ACHN (cell line): ENCODE data around the gene PPP1R15B.

Source experiments
- DNase-seq: peaks from one replicate; pipeline ENCODE4 v3.0.0-alpha.2; 2015
- in situ Hi-C: cut with HindIII; loops from 2 replicates; pipeline ENCODE4 v1.10.0; 2017; ENCODE audit warnings: low sequenced_read_pairs, low pct_ligation_motif_present, low pct_unique_long_range_greater_than_20kb

Gene PPP1R15B

DNA sequence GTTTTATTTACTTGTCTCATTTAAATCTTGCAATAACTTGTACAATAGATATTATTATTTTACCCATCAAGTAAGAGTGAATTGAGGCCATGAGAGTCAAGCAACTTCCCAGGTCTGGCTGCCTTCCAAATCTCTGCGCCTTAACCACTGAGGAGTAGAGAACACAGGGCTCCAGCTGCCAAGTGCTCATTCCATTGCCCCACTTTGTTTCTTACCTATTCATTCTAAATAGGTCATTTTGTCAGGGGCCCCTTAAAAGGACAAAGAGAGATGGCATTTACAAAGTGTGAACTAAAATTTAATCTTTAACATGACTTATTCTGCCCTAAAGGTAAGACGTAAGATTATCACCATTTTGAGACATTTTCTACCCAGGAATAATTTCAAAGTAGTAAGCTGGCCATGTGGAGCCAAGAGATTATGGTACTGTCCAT is 3.5 kb downstream of the PPP1R15B start:
- in situ Hi-C loops: no loop called here
- DNase-seq: peak; percentile 81

DNA sequence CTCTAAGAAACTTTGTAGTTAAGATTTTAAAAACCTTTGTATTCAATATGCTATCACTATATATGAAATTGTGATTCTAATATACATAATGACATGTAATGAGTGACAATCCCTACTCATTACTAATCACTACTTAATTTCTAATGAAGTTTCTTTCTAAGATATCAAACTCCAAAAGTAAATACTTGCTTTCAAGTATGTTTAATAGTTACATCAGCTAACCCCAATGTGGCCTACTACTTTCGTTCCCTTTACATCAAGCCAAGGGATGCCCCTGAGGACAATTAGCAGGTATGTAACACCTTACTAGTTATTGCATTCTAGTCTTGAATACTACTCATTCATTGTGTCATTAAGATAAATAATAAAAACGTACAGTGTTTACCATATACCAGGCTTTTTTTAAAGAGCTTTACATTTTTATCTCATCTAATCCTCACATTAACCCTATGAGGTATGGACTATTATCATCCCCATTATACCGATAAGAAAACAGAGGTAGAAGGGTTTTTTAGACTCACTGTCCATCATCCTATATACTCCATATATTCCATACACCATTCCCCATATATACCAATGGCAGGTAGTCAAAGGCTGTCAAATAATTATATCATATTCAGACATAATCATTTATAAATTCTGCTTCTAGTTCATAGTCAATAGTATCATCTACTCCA is 4.2 kb downstream of the PPP1R15B start:
- DNase-seq: no peak
- in situ Hi-C loops: no loop called here

DNA sequence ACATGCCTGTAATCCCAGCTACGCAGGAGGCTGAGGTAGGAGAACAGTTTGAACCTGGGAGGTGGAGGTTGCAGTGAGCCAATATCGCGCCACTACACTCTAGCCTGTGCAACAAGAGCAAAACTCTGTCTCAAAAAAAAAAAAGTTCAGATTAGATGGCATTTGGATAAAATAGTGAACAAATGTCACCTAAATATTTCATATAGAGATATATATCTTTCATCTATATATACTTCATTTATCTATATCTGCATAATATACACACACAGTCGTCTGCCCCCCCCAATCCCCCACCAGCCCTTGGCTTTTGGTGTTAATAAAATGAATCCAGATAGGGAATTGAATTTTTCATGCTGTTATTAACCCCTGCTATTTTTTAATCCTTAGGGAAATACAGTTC is 5.0 kb downstream of the PPP1R15B start:
- no peak for DNase-seq
- in situ Hi-C loops: no loop called here

DNA sequence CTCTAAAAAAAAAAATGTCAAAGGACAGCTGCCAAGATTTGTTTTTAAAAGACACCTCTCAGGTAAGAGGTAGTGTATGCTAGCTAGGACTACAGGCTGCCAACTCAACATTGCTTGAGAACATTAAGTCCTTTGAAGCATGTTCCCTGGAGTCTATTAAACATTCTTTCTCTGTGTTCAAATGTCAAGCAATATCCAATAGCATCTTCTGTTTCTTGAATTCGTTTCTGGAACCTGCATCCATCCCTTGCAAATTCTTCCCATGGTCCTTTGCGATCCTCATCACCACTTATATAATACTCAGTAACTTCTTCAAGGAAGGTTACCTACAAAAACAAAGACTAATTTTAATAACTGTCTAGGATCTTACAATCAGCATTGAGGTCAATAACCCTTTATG is 5.6 kb downstream of the PPP1R15B start:
- DNase-seq: no peak
- in situ Hi-C loops: no loop called here

DNA sequence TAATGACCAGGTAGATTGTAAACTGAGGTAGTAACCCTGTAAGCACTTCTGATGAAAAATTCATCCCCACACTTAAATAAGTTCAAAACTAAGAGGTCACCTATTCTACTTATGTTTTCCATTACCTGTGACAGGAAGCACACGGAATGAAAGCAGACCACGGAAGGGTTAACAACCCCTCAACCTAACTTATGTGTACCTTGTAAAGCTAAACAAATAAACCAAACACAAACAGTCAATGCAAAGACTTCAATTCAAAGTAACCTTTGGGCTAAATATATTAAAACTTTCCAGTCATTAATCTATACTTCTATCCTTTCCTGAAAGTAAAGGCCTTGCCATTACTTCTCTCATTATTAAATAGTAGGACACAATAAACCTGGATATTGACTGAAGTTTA is 7.0 kb downstream of the PPP1R15B start:
- in situ Hi-C loops: no loop called here
- no peak for DNase-seq

DNA sequence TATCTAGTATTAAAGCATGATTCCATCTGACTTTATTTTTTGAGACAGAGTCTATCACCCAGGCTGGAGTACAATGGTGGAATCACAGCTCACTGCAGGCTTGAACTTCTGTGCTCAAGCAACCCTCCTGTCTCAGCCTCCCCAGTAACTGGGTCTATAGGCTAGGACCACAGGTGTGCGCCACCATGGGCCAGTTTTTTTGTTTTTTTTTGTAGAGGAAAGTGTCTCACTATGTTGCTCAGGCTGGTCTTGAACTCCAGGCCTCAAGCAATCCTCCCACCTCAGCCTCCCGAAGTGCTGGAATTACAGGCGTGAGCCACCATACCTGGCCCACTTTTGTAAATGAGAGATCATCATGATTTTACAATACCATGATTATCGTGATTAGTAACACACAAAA is 9.2 kb downstream of the PPP1R15B start:
- no peak for DNase-seq
- in situ Hi-C loops: no loop called here

DNA sequence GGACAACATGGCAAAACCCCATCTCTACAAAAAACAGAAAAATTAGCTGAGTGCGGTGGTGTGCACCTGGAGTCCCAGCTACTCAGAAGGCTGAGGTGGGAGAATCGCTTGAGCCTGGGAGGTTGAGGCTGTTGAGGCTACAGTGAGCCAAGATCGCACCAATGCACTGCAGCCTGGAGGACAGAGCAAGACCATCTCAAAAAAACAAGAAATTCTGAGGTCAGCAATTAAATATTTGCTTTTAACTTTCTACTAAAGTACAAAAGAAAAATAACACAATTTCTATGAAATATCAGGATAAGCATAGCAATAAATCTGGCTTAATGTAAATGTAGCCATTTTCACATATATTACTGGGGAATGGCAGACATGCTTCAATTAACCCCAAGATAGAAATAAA is 9.9 kb downstream of the PPP1R15B start:
- DNase-seq: no peak
- in situ Hi-C loops: no loop called here

DNA sequence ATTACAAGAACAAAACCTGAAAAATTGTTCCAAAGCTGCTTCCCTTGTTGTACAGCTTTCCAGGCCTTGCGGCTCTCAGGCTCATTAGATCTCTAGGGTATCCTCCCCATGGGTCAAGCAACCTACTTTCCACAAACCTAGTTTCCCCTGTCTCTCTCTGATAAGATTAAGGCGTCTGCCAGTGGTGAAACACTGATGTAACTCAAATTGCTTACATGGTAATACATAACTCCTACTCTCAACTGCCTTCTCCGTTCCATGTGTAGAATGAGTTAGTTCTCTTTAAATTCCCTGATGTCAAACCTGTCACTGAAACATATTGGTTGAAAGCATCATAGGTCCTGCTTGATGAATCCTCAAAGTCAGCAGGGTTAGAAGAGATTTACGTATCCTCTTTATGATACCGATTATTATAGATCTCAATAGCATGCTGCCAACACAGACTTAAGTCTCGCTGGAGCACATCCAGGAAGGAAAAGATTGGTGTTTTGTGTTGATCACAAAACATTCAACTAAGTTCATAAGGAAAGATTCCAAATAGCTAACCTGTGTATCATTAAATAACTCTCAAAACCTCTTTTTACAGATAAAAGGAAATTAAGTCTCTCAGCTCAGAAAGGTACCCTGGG is 10.6 kb downstream of the PPP1R15B start:
- in situ Hi-C loops: no loop called here
- DNase-seq: no peak

DNA sequence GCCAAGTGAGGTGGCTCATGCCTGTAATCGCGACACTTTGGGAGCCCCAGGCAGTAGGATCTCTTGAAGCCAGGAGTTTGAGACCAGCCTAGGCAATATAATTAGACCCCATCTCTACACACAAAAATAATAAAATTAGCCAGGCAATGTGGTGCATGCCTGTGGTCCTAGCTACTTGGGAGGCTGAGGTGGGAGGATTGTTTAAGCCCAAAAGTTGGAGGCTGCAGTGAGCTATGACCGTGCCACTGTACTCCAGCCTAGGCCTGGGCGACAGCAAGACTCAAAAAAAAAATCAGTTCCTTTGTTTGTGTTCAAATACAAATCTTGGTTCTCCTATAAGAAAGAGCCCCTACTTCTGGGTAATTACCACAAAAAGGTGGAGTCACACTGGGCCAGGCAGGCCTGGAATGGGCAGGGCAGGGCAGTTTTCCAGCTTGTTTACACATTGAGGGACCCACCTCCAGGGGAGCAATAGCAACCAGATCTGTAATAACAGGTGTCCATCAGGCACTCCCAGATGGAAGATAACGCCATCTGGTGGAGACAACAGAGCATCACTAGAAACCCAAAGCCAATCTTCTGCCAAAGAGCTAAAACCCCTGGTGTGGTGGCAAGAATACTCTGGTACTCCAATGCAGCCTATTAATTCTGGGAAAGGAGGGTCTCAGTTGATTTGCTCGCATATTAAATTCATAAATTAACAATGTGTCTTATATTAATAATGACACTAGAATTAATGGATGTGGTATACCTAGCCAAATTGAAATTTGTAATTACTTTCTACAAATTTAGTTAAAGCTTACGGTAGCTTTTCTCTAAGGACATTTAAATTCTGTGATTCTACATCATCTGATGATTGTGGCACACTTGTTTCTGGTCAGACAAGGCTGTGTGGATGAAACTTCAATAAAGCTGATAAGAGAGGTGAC is 13.2 kb downstream of the PPP1R15B start:
- peak; percentile 93 for DNase-seq
- in situ Hi-C loops: no loop called here

DNA sequence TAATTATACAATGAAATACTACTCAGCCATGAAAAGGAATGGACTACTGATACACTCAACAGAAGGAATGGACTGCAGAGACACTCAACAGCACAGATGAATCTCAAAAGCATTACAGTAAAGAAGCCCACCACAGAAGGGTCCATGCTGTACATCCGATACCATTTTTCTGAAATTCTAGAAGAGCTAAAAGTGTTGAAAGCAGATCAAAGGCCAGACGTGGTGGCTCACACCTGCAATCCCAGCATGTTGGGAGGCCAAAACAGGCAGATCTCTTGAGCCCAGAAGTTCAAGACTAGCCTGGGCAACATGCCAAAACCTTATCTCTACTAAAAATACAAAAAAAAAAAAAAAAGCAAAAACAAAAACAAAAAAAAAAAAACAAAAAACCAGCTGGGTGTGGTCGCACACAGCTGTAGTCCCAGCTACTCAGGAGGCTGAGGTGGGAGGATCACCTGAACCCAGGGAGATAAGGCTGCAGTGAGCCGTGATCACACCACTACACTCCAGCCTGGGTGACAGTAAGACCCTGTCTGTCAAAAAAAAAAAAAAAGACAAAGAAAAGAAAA is 15.5 kb downstream of the PPP1R15B start:
- DNase-seq: no peak
- in situ Hi-C loops: no loop called here

DNA sequence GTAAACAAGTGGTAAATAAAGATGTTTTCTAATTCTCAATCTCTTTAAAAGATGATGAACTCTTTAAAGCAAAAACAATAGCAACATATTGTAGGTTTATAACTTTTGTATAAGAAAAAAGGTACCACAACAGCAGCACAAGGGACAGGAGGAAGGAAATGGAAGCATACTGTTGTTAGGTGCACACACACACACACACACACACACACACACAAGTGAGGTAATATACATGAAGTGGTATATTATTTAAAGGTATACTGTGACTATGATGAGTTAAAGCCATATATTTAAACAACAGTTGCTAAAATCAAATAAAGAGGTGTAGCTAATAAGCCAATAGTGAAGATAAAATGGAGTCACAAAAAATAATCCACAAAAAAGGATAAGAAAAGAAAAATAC is 20.0 kb downstream of the PPP1R15B start:
- no peak for DNase-seq
- in situ Hi-C loops: no loop called here

DNA sequence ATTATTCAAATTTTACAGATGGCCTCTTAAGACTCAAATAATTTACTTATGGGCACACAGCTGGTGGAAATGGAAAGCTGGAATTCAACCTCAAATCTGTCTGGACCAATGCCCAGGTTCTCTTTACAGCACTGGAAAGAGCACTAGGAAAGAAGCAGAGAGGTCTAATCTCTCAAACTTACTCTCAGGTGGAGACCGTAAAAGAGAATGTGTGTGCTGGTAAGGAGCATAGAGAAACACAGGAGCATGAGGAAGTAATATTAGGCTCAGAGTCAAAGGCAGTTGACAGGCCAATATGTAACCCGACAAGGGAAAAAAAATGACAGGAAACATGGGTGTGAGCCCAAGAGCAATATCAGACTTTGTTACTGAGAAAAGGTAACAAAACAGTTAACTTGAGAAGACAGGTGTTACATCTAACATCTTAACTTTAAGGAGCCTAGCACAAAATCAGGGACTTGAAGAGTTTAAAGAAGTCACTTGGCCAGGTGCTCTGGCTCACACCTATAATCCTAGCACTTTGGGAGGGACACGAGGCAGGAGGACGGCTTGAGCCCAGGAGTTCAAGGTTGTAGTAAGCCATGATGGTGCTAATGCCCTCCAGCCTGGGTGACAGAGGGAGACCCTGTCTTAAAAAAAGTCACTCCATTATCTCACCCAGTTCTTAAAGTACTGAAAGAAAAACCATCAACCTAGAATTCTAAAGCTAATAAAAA is 20.7 kb downstream of the PPP1R15B start:
- in situ Hi-C loops: no loop called here
- DNase-seq: no peak

DNA sequence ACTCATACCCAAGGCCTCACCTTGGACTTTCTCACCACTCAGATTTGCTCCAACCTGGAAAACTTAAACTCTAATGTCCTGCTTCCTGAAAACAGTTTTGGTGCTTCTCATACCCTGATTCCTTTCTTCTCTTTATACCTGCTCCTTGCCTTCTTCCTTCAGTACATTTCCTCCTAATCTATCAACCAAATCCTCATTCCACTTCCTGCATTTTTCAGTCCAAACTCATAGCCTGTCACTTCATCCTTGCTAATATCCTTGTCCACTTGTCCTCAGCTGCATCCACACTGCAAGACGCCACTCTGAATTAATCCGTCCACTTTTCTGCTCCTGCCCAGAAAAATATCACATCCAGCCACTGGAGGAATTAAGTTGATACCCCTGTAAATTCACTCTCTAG is 25.9 kb downstream of the PPP1R15B start:
- no peak for DNase-seq
- in situ Hi-C loops: no loop called here

DNA sequence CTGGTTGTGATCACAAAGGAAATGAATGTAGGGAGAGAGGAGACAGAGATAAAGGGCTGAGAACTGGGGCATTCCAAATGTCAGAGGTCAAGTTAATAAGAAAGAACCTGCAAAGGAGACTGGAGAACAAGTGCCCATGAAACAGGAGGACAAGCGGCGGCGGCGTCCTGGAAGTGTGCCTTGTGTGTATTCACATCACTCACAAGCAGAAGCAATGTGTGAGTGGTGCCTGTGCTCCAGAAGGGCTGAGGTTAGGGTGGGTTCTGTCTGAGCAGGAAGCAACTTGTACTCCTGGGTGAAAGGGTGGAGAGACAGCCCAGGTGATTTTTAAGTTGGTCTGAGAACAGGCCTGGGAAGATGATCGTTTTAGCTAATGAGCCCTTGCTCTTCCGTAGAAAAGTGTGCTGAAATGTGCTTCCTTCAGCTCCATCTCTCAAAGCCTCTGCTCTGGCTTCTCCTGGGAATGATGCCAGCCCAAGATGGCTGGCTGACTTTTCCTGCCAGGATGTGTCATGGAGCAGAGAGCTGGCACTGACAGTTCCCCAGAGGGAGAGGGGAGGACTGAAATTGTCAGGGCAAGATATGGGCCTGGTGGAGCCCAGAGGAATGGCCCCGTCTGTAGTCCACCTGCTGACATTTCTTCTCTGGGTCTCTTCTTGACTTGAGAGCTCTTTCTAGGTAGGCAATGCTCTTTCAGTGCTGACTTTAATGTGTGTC is 26.8 kb downstream of the PPP1R15B start:
- in situ Hi-C loops: no loop called here
- peak; percentile 77 for DNase-seq

DNA sequence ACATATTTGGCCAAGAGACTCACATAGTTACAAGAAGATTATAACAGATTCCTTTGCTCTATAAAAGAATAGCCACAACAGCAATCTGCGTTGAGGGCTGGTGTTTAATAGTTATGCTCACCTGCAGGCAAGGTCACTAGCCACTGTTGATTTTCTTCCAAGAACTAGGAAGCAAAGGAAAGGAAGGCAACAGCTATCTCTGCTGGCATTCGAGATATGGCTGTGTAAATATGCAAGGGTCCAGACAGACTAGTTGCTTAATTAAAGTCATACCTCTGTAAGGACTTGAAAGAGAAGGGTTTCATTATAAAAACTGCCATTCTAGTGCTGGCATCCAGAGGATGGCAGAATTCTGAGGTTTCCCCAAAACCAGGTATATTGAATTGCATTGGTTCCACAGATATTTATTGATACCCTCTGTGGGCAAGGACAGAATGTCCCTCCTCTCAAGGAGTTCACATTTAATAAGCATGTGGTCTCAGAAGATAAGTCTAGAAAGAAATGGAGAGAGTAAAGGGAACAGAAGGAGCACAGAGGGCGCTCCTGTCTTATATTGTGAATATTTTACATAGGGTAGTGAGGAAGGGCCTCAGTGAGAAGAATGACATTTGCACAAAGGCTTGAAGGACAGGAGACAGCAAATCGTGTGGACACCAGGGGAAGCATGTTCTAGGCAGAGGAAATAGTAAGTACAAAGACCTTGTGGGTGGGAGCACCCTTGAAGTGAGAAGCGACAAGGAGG is 28.3 kb downstream of the PPP1R15B start:
- in situ Hi-C loops: no loop called here
- no peak for DNase-seq

DNA sequence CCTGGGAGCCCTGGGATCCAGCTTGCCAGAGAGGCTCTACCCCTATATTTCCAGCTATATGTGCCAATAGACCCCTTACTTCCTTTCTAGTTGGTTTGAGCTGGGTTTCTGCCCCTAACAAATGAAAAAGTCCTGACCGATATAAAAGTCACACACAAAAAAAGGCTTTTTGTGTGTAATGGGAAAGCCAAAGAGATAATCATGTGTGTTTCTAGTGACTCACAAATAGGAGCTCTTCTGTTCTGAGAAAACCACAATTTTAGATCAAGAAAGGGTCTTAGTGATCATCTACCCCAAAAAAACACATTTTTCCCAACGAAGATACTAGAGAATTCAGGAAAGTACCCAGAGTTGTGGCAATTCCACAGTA is 28.9 kb downstream of the PPP1R15B start:
- in situ Hi-C loops: no loop called here
- no peak for DNase-seq

DNA sequence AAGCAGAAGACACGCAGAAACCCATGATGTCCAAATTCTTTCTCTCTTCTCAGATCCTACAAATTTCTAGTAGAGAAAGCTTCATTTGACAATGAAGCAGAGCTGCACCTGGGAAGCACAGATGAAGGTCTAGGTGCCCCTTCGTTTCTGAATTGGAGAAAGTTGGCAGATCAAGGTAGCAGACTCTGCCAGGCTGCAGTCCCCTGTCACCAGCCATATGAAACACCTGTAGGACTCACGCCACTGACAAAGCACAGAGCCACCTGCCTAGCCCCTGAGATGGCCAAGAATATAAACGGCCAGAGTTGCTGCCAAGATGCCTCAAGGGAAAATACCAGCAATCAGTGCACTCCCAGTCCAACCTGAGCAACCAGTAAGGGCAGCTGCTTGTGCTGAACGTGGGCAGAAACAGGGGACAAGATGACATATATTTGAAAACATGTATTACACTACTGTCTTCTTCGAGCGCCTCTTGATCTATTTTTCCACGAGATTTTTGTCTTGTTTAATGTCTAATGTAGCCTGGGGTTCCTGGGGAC is 31.3 kb downstream of the PPP1R15B start:
- DNase-seq: no peak
- in situ Hi-C loops: no loop called here
